MM.1S (cell line): ENCODE data around the gene TAS2R4.

Experiments
- CTCF ChIP-seq: fragments of 300-600 bp; sonication (generic); IDR thresholded peaks from 2 replicates; pipeline ENCODE4 v1.5.1; 2016; ENCODE audit warnings: antibody characterized with exemption, low read length, mixed read lengths
- EZH2 ChIP-seq: fragments of 300-600 bp; sonication (generic); optimal IDR thresholded peaks from 2 replicates; pipeline ENCODE3; 2017; ENCODE audit warnings: low read depth, mild to moderate bottlenecking, antibody characterized with exemption, low read length, mixed read lengths
- EZH2phosphoT487 ChIP-seq: fragments of 300-600 bp; sonication (generic); IDR thresholded peaks from 2 replicates; pipeline ENCODE4 v1.6.1; 2018; ENCODE audit warnings: antibody characterized with exemption, low read length

- TF ChIP-seq CTCF: no peak
- TF ChIP-seq EZH2: no peak
- TF ChIP-seq EZH2phosphoT487: no peak
Measured at GRCh38 chr7:141738592-141739013, 37.9 kb upstream of the TAS2R4 start.
